PC-9 (cell line): Measurements from ENCODE around the gene CPEB1. TPM values are rescaled to one million over a fixed set of nuclear protein-coding genes. Genes with fewer than 3 reads are reported as not detected.

Experiments
- BruUV-seq: library from RNA; stranded (reverse); fragments of 400-500 nt; replicated peaks from 2 replicates; lab custom pipeline; 2021; lab: Mats Ljungman, UMichigan
- CTCF ChIA-PET: fragments of 300-600 bp; sonication (Branson Sonifier 250); formaldehyde crosslinking; loops from one replicate; lab custom pipeline; 2022; ENCODE audit warnings: antibody characterized with exemption; lab: Charles Lee
- POLR2A ChIA-PET: fragments of 300-600 bp; sonication (Branson Sonifier 250); formaldehyde crosslinking; loops from one replicate; lab custom pipeline; 2022; ENCODE audit warnings: antibody characterized with exemption; ENCODE audit not compliant: unreplicated experiment; lab: Charles Lee
- DNase-seq, 2 experiments: peaks; one replicate each; pipeline versions ENCODE4 v3.0.0 to v3.0.0-alpha.2; 2015 to 2022; ENCODE audit warnings: mixed read lengths in 1 of 2
- H2AFZ ChIP-seq: fragments of 200-600 bp; sonication (generic); 2 replicates; pipeline ENCODE4 v1.8.1; 2017; ENCODE audit warnings: antibody characterized with exemption
- H3F3A ChIP-seq: fragments of 200-600 bp; sonication (generic); 2 replicates; pipeline ENCODE4 v1.8.1; 2017; ENCODE audit warnings: antibody characterized with exemption, mild to moderate bottlenecking, low read depth; ENCODE audit not compliant: insufficient read depth
- H3K27ac ChIP-seq: fragments of 200-600 bp; sonication (generic); 2 replicates; pipeline ENCODE4 v1.6.1; 2016; ENCODE audit warnings: mixed run types
- H3K27me3 ChIP-seq: fragments of 200-600 bp; sonication (generic); 2 replicates; pipeline ENCODE4 v1.6.1; 2016; ENCODE audit warnings: low read depth, mixed run types; ENCODE audit not compliant: insufficient read depth
- H3K36me3 ChIP-seq: fragments of 200-600 bp; sonication (generic); 2 replicates; pipeline ENCODE4 v1.6.1; 2016; ENCODE audit warnings: low read depth, mixed run types
- H3K4me1 ChIP-seq: fragments of 200-600 bp; sonication (generic); replicated peaks from 2 replicates; pipeline ENCODE4 v1.6.1; 2016; ENCODE audit warnings: mixed run types; ENCODE audit not compliant: insufficient read depth
- H3K4me2 ChIP-seq: fragments of 200-600 bp; sonication (generic); 2 replicates; pipeline ENCODE4 v1.6.1; 2017; ENCODE audit warnings: mixed run types
- H3K4me3 ChIP-seq: fragments of 200-600 bp; sonication (generic); 2 replicates; pipeline ENCODE4 v1.6.1; 2016; ENCODE audit warnings: mixed run types
- H3K79me2 ChIP-seq: fragments of 200-600 bp; sonication (generic); 2 replicates; pipeline ENCODE4 v1.6.1; 2017; ENCODE audit warnings: low read depth, mixed run types
- H3K9me2 ChIP-seq: fragments of 200-600 bp; sonication (generic); 2 replicates; pipeline ENCODE4 v1.8.1; 2017; ENCODE audit warnings: mild to moderate bottlenecking; ENCODE audit not compliant: insufficient read depth
- H3K9me3 ChIP-seq: fragments of 200-600 bp; sonication (generic); 2 replicates; pipeline ENCODE4 v1.8.1; 2016; ENCODE audit warnings: low read depth; ENCODE audit not compliant: insufficient read depth
- H4K20me1 ChIP-seq: fragments of 200-600 bp; sonication (generic); 2 replicates; pipeline ENCODE4 v1.8.1; 2017; ENCODE audit not compliant: insufficient read depth
- EZH2 ChIP-seq: fragments of 200-600 bp; sonication (generic); IDR thresholded peaks from 2 replicates; pipeline ENCODE4 v1.8.0; 2017; ENCODE audit warnings: antibody characterized with exemption, low read depth
- intact Hi-C: fragments of 100-400 bp; cut with micrococcal nuclease; formaldehyde crosslinking; loops from one replicate; pipeline ENCODE4 v1.10.0; 2022; ENCODE audit not compliant: unreplicated experiment
- total RNA-seq: library from RNA; stranded (reverse); gene quantifications from 2 replicates; pipeline ENCODE4 v1.2.3, GENCODE V29; 2021
- TF ChIP-seq, protein P1 (sequence below): fragments of 200-600 bp; sonication (generic); conservative IDR thresholded peaks from 2 replicates; pipeline ENCODE4 v1.6.1; 2017; ENCODE audit warnings: mixed run types, antibody characterized with exemption, mild to moderate bottlenecking, moderate library complexity

CPEB1 gene
- total RNA-seq, 1 experiment from 2014 or later, result not detected

DNA sequence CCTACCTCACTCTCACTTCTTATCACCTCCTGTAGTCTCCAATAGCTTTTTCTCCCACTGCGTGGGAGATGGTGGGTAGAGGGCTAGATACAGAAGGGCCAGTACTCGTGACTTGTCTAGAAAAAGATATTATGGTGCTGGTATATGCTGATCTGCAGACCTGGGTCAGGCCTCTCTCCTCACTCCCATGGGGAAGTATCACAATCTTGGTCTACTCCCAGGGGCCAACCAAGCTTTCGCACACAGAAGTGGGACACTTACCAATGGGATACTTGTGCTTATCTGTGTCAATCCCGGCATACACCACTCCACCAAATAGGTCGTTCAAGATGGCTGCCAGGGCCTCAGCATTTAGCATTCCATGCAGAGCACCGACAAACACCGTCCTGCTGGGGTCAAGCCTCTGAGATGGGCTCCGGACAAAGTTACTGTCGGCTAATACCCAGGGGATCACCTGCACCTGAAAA is 97.9 kb downstream of the CPEB1 start:
- no peaks in the 10 kb centered on the region for H3K4me1 ChIP-seq
- H3K27me3 ChIP-seq, result peaks cover 21% of the 10 kb centered on the region; the same call in 1 of the 2 replicates
- H3K79me2 ChIP-seq, result no peaks in the 10 kb centered on the region
- no peak overlapping the region for H3K4me2 ChIP-seq
- no peak overlapping the region for H3K4me3 ChIP-seq
- H3F3A ChIP-seq, result no peaks in the 10 kb centered on the region
- TF ChIP-seq EZH2, result no peak
- TF ChIP-seq, protein P1, sequence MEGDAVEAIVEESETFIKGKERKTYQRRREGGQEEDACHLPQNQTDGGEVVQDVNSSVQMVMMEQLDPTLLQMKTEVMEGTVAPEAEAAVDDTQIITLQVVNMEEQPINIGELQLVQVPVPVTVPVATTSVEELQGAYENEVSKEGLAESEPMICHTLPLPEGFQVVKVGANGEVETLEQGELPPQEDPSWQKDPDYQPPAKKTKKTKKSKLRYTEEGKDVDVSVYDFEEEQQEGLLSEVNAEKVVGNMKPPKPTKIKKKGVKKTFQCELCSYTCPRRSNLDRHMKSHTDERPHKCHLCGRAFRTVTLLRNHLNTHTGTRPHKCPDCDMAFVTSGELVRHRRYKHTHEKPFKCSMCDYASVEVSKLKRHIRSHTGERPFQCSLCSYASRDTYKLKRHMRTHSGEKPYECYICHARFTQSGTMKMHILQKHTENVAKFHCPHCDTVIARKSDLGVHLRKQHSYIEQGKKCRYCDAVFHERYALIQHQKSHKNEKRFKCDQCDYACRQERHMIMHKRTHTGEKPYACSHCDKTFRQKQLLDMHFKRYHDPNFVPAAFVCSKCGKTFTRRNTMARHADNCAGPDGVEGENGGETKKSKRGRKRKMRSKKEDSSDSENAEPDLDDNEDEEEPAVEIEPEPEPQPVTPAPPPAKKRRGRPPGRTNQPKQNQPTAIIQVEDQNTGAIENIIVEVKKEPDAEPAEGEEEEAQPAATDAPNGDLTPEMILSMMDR, result no peak
- no TSS peak for BruUV-seq
- H3K27ac ChIP-seq, result no peak overlapping the region
- no peak for DNase-seq
- no peak overlapping the region for H2AFZ ChIP-seq
- ChIA-PET POLR2A (no interaction called here), CTCF (no interaction called here)
- H3K36me3 ChIP-seq, result no peaks in the 10 kb centered on the region
- no peaks in the 10 kb centered on the region for H3K9me3 ChIP-seq
- H3K9me2 ChIP-seq, result no peaks in the 10 kb centered on the region
- intact Hi-C loops, result no loop called here
- no peaks in the 10 kb centered on the region for H4K20me1 ChIP-seq

DNA sequence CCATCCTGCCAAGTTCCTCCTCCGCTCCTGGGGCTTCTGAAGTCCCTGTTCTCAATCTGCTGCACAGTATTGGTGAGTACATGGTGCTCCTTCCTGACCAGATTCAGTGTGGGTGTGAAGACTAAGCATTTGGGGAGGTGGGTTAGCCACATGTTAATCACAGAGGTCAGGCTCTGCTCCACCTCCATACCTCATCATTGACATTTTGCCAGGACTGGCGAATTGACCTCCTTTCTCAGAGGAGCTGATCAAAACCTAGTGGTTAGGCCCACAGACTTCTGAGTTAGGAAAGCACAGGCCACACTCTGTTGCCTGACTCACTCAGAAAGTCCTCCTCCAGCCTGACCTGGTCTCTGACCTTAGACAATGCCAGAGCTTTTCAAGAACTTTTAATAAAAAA is 98.5 kb downstream of the CPEB1 start:
- Histone ChIP-seq H3K4me3 (no peak overlapping the region), H4K20me1 (no peaks in the 10 kb centered on the region), H2AFZ (no peak overlapping the region), H3K4me2 (no peak overlapping the region), H3K27me3 (peaks cover 21% of the 10 kb centered on the region; the same call in 1 of the 2 replicates), H3F3A (no peaks in the 10 kb centered on the region), H3K9me3 (no peaks in the 10 kb centered on the region), H3K79me2 (no peaks in the 10 kb centered on the region), H3K36me3 (no peaks in the 10 kb centered on the region), H3K9me2 (no peaks in the 10 kb centered on the region), H3K4me1 (no peaks in the 10 kb centered on the region), H3K27ac (no peak overlapping the region)
- intact Hi-C loops, result no loop called here
- ChIA-PET CTCF (no interaction called here), POLR2A (no interaction called here)
- no peak for DNase-seq
- BruUV-seq, result no TSS peak
- TF ChIP-seq, protein P1, result no peak
- no peak for TF ChIP-seq EZH2

DNA sequence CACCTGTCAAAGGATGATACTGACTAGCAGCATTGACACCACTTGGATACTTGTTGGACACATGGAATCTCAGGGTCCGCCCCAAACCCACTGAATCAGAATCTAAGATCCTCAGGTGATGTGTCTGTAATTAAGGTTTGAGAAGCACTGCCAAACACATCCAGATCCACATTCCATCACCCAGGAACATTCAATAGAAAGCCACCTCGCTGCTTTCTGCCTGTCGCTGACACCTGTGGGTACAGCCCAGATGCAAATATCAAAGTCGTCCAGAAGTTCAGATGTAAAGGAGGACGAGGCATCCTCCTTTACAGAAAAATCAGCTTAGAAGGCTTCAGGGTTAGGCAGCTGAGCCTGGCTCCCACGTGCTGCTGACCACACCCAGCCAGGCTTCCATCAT is 101.7 kb downstream of the CPEB1 start:
- Histone ChIP-seq H3K36me3 (no peaks in the 10 kb centered on the region), H3K9me3 (no peaks in the 10 kb centered on the region), H3K9me2 (no peaks in the 10 kb centered on the region), H3F3A (no peaks in the 10 kb centered on the region), H2AFZ (no peak overlapping the region), H3K4me1 (no peaks in the 10 kb centered on the region), H3K4me3 (no peak overlapping the region), H3K79me2 (no peaks in the 10 kb centered on the region), H4K20me1 (no peaks in the 10 kb centered on the region), H3K27ac (no peak overlapping the region), H3K27me3 (peaks cover 9% of the 10 kb centered on the region; the same call in 1 of the 2 replicates), H3K4me2 (no peak overlapping the region)
- intact Hi-C loops, result no loop called here
- ChIA-PET POLR2A (no interaction called here), CTCF (no interaction called here)
- DNase-seq, result no peak
- no TSS peak for BruUV-seq
- TF ChIP-seq, protein P1, result no peak
- no peak for TF ChIP-seq EZH2
